ENCODE measurements around the gene LRRC28. TPM values are rescaled to one million over a fixed set of nuclear protein-coding genes. Genes with fewer than 3 reads are reported as not detected.
"Not testable (repeated sequence)": the region's sequence is repeated elsewhere in the genome, so short reads cannot be mapped to it uniquely, and the experiment has no call there.

LRRC28 gene
- total RNA-seq, 1 experiment from 2014 or later, result 10.6 TPM

DNA sequence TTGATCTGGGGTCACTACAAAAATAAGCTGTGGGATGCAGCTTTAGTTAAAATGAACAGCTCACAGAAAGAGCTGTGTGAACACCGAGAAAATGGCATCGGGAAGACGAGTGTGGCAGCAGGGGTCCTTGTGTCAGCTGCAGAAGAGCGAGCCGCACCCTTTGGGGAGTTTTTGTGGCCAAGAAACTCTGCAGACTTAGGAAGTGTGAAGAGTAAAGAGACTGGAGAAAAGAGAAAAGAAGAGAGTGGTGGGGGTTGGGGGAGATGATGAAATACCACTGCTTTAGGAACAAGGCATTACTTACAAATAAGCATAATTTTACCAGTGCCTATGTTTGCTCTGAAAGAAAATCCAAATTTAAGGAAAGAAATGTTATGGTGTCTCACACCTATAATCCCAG lies 147.8 kb downstream of the LRRC28 start:
- no TSS peak for BruUV-seq (replicated peaks)
- ChIA-PET CTCF (interaction anchor here (0.6 to 1.4 kb wide), 2 partner anchors 28 to 219 kb away, joined by 3 read pairs; no protein-coding TSS in a partner anchor), POLR2A (interaction anchor here (1.0 kb wide), 1 partner anchor 23 kb away, joined by 3 read pairs; no protein-coding TSS in a partner anchor)
- no peaks in the 10 kb centered on the region for H3K27me3 Mint-ChIP-seq (ENCODE audit: insufficient read depth, unreplicated experiment)
- DNase-seq (ENCODE audit: unreplicated experiment), result no peak
- no peaks in the 10 kb centered on the region for H3K36me3 Mint-ChIP-seq (ENCODE audit: insufficient read depth, unreplicated experiment)
- intact Hi-C loops (cut with micrococcal nuclease), result no loop called here
- TF ChIP-seq, protein P1, sequence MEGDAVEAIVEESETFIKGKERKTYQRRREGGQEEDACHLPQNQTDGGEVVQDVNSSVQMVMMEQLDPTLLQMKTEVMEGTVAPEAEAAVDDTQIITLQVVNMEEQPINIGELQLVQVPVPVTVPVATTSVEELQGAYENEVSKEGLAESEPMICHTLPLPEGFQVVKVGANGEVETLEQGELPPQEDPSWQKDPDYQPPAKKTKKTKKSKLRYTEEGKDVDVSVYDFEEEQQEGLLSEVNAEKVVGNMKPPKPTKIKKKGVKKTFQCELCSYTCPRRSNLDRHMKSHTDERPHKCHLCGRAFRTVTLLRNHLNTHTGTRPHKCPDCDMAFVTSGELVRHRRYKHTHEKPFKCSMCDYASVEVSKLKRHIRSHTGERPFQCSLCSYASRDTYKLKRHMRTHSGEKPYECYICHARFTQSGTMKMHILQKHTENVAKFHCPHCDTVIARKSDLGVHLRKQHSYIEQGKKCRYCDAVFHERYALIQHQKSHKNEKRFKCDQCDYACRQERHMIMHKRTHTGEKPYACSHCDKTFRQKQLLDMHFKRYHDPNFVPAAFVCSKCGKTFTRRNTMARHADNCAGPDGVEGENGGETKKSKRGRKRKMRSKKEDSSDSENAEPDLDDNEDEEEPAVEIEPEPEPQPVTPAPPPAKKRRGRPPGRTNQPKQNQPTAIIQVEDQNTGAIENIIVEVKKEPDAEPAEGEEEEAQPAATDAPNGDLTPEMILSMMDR (IDR thresholded peaks at IDR 0.05; ENCODE audit: unreplicated experiment), result no peak
- no peak overlapping the region for H3K27ac Mint-ChIP-seq (ENCODE audit: low read depth, unreplicated experiment)
- no peaks in the 10 kb centered on the region for H3K9me3 Mint-ChIP-seq (ENCODE audit: unreplicated experiment)
- no peaks in the 10 kb centered on the region for H3K4me1 Mint-ChIP-seq (ENCODE audit: insufficient read depth, unreplicated experiment)
- H3K4me3 Mint-ChIP-seq (ENCODE audit: unreplicated experiment), result no peak overlapping the region

GRCh38 chr15:99399618-99400017 lies 148.3 kb downstream of the LRRC28 start:
- Mint-ChIP-seq H3K27me3 (ENCODE audit: insufficient read depth, unreplicated experiment) (no peaks in the 10 kb centered on the region), H3K4me1 (ENCODE audit: insufficient read depth, unreplicated experiment) (no peaks in the 10 kb centered on the region), H3K36me3 (ENCODE audit: insufficient read depth, unreplicated experiment) (no peaks in the 10 kb centered on the region), H3K4me3 (ENCODE audit: unreplicated experiment) (no peak overlapping the region), H3K27ac (ENCODE audit: low read depth, unreplicated experiment) (no peak overlapping the region), H3K9me3 (ENCODE audit: unreplicated experiment) (no peaks in the 10 kb centered on the region)
- TF ChIP-seq, protein P1 (IDR thresholded peaks at IDR 0.05; ENCODE audit: unreplicated experiment), result no peak
- no peak for DNase-seq (ENCODE audit: unreplicated experiment)
- no TSS peak for BruUV-seq (replicated peaks)
- CTCF ChIA-PET, result interaction anchor here (0.6 to 1.4 kb wide), 3 partner anchors 29 to 305 kb away, joined by 3 to 5 read pairs (median 3); no protein-coding TSS in a partner anchor
- intact Hi-C loops (cut with micrococcal nuclease), result no loop called here
- POLR2A ChIA-PET, result no interaction called here

GRCh38 chr15:99401216-99401615 lies 149.9 kb downstream of the LRRC28 start:
- H3K4me1 Mint-ChIP-seq (ENCODE audit: insufficient read depth, unreplicated experiment); H3K27me3 Mint-ChIP-seq (ENCODE audit: insufficient read depth, unreplicated experiment); BruUV-seq (replicated peaks); intact Hi-C loops (cut with micrococcal nuclease); H3K9me3 Mint-ChIP-seq (ENCODE audit: unreplicated experiment); H3K4me3 Mint-ChIP-seq (ENCODE audit: unreplicated experiment); H3K27ac Mint-ChIP-seq (ENCODE audit: low read depth, unreplicated experiment); CTCF ChIA-PET; DNase-seq (ENCODE audit: unreplicated experiment); H3K36me3 Mint-ChIP-seq (ENCODE audit: insufficient read depth, unreplicated experiment): not testable (repeated sequence)
- POLR2A ChIA-PET, result interaction anchor here (0.6 to 0.7 kb wide), 2 partner anchors 9 to 36 kb away, joined by 3 to 4 read pairs; no protein-coding TSS in a partner anchor

GRCh38 chr15:99402014-99402729 lies 150.9 kb downstream of the LRRC28 start:
- no peaks in the 10 kb centered on the region for H3K36me3 Mint-ChIP-seq (ENCODE audit: insufficient read depth, unreplicated experiment)
- H3K4me3 Mint-ChIP-seq (ENCODE audit: unreplicated experiment), result no peak overlapping the region
- no peaks in the 10 kb centered on the region for H3K4me1 Mint-ChIP-seq (ENCODE audit: insufficient read depth, unreplicated experiment)
- ChIA-PET CTCF (interaction anchor here (1.1 kb wide), 1 partner anchor 302 kb away, joined by 3 read pairs; no protein-coding TSS in a partner anchor), POLR2A (interaction anchor here (0.6 to 0.7 kb wide), 2 partner anchors 8 to 180 kb away, joined by 3 to 4 read pairs; no protein-coding TSS in a partner anchor)
- intact Hi-C loops (cut with micrococcal nuclease), result no loop called here
- no peaks in the 10 kb centered on the region for H3K9me3 Mint-ChIP-seq (ENCODE audit: unreplicated experiment)
- TF ChIP-seq, protein P1 (IDR thresholded peaks at IDR 0.05; ENCODE audit: unreplicated experiment), result no peak
- BruUV-seq (replicated peaks), result no TSS peak
- no peak for DNase-seq (ENCODE audit: unreplicated experiment)
- H3K27me3 Mint-ChIP-seq (ENCODE audit: insufficient read depth, unreplicated experiment), result no peaks in the 10 kb centered on the region
- no peak overlapping the region for H3K27ac Mint-ChIP-seq (ENCODE audit: low read depth, unreplicated experiment)

Measured in MCF 10A (cell line).